DMS153 treated with DMSO at 0.1 percent for 48 hours (cell line): Measurements from ENCODE around the gene DTYMK.
A peak's percentile ranks its signal among the peaks of the same experiment; 100 is the strongest.

ENCODE experiments used
- DNase-seq: peaks from one replicate; lab custom pipeline; 2025; ENCODE audit not compliant: unreplicated experiment; lab: John Stamatoyannopoulos, UW

The DTYMK gene

DNA sequence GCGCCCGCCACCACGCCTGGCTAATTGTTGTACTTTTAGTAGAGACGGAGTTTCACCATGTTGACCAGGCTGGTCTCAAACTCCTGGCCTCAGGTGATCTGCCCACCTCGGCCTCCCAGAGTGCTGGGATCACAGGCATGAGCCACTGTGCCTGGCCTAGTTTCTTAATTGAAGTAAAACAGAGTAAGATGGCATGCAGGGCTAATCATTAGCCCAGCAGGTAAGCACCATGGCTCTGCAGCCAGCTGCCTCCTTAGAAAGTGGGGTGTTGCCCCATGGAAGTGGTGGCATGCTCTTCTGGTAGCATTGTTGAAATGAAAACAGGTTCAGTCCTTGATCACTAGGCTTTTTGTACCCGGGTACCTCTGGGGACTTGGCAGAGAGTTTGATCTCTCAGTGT is 36.7 kb downstream of the DTYMK start:
- DNase-seq, result no peak

DNA sequence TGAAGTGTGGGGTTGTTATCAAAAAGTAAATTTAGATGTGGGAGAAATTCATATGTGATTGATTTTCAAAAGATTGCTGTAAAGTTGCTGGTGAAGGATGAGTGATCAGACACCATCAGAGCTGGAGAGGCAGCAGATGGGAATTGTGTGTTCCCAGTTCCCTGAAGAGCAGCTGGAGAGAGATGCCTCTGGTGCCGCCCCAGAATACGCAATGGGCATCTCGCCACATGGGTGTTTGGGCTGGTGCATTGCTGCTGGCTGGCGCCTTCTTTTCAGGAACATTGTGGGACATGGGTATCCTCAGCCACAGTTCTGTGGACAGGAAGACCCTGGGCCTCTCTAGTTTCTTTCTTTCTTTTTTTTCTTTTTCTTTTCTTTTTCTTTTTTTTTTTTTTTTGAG is 37.2 kb downstream of the DTYMK start:
- no peak for DNase-seq

DNA sequence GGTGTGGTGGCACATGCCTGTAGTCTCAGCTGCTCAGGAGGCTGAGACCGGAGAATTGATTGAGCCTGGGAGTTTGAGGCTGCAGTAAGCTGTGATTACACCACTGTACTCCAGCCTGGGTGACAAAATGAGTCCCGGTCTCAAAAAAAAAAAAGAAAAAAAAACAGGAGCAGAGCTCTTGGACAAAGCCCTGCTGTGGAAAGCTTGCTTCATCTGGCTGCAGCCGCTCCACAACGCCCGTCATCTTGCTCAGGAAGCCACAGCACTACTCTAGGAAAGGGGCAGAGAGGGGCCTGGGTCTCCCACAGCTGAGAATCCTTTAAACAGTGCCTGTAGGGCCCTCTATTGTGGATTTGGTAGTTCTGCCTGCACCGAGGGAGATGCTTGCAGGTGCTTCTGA is 38.2 kb downstream of the DTYMK start:
- no peak for DNase-seq

DNA sequence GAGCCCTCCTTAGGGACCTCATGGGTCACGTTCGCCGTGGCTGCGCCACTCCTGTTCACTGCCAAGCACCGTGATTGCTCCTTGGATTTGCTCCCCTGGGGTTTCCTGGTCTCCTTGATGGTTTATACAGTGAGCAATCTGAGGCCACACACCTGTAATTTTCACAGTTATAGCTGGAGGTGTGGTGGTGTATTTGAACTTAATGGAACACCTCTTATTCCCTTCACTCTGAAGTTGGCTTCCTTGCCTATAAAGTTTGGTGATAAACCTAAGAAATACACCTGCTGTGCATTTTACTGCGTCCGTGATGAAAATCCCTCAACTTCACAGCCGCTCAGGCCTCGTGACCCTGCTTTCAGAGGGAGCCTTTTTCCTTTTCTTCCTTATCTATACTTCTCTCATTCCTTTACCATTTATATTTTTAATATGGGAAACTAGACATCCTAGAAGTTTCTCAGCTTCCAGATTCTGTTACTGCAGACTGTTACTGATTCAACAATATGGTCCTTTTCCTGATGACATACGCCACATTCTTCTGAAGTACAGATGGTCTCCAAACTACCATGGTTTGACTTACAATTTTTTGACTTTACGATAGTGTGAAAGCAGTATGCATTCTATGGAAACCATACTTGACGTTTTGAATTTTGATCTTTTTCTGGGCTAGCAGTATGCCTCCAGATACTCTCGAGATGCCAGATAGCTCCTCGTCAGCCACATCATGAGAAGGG is 40.5 kb downstream of the DTYMK start:
- no peak for DNase-seq

DNA sequence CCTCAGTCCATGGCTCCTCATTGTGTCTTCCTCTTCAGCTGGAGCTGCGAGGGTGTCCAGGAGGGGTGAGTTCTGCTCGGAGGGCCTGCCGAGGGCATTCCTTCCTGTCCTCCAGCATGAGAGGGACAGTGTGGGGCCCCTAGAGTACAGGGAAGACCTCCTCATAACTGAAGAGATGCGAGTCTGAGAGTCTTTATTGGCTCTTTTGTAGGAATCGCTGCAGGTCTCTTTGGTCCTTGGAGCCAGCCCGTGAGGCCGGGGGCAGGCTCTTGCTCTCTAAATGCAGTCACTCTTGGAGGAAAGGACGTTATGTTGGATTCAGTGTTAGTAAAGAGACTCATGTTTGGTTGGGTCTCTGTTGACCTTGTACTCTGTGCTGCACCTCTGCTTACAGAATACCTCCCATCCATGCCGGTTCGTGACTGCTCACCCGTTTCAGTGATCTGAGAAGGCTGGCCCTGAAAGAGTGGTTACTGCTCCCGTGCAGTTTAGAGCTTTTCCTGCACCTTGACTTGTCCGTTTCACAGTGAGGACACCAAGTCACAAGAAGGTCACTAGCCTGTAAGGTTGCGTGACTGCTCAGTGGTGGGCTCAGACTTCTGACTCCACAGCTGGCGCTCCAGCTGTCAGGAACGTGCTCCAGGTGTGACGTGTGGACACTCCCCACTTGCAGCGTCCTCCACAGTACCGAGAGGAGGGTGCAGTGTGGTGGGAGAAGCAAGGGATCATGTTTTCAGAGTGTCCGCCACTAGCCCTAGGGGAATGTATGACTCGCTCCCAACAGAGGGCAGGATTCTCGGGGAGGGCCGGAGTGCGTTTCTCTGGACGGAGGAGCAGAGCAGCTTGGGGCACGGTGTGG is 41.3 kb downstream of the DTYMK start:
- no peak for DNase-seq

DNA sequence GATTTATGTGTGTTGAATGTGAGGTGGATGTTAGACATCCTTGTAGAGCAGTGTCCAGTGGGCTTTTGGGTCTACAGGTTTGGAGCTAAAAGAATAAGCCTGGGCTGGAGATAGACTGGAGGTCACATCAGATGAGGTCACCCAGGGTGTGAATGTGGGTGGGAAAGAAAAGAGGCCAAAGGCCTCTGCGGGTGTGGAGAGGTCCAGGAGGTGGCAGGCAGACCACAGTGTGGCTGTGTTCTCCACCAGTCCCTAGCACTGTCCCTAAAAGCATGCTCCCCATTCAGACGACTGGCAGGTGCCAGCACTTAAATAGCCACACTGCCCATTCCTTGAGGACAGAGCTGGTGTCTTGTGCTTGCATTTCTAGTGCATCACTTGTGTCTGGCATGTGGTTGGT is 45.0 kb downstream of the DTYMK start:
- DNase-seq, result no peak

DNA sequence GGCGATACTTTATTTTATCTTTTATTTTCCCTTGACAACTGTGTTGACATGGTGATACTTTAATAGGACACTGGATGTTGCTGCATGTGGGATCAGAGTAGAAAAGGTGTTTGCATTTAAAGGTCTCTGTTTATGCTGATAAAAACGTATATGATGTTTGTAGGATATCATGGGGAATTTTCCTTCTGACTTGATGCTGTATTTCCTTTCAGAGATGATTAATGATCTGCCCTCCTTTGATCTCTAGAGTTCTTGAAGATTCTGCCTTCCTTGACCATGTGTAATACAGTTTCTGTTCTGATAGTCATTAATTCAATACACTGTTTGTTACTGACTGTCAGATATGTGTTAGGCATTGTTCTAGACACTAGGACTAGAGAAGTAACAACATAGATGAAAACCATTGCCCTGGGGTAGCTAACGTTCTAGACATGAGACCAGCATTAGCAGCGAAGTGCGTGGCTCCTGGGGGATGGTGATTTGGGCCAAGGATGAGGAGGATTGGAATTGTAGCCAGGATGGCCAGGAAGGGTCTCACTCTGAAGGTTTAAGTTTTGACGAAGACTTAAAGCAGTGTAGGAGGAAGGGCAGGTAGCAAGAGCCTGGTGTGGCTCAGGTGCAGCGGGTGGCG is 46.3 kb downstream of the DTYMK start:
- no peak for DNase-seq

DNA sequence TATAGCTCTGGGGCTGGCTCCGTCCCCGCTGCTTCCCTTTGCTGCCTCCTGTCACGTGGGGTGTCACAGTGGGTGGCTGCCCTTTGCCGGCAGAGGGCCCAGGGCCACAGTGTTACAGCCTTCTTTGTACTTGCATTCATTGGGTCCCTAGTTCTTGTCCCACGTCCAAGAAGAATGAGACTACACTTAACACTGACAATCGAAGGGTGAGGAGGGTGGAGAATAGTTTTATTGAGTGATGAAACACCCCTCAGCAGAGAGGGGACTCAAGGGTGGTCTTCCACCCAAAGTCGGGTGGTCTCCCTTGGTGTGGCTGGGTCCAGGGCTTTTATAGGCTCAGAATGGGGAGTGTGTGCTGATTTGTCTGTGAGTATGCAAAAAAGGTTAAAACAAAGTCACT is 47.2 kb downstream of the DTYMK start:
- no peak for DNase-seq

DNA sequence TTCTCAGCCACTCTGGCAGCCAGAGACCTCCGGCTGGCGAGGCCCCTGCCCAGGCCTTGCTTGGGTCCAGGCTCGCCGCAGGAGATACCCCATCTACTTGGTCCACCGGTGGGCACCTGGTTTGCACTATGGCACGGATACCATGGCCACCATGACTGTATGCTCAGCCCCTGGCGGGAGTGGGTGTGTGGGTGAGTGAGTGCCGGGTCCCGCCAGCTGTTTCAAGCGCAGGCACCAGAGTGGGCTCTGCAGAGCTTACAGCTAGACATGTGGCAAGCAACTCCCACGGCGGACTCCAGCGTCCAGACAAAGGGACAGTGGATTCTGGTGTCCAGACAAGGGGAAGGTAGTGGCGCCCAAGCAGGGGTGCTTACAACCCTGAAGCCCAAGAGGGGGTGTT is 47.7 kb downstream of the DTYMK start:
- no peak for DNase-seq

DNA sequence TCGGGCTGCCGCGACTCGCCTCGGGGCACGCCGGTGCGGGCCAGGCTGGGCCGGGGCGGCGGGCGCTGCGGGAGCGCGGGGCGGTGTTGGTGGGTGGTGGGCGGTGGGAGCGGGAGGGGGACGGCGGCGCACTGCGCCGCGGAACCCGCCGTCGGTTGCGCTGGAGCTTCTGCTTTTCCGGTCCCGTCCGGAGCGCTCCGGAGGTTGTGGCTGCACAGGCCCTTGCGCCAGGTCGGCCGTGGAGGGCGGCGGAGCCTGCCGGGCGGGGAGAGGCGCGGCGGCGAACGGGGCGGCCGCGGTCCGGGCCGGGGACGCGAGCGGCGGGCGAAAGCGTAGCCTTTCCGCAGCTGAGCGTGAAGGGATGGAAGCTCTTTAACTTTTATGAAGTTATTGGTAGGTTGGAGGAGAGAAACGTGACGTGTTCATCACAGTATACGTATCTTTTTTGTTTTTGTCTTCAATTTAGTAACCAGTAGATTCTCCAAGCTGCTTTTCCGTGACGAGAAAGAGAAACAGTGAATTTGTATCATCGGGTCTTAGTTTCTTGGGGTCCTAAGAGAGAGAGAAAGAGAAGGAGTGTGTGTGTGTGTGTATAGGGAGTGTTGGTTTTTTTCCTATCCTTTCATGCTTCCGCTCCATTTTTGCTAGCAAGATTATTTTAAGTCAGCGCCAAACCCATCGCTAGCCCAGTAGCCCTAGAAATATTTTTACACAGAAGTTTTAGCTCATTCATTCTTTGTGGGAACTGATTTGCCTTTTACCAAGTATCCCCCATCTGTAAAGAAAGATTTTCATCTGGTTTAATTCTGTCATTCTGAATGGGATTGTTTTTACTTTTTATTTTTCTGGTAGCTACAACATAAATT is 48.6 kb downstream of the DTYMK start:
- no peak for DNase-seq

DNA sequence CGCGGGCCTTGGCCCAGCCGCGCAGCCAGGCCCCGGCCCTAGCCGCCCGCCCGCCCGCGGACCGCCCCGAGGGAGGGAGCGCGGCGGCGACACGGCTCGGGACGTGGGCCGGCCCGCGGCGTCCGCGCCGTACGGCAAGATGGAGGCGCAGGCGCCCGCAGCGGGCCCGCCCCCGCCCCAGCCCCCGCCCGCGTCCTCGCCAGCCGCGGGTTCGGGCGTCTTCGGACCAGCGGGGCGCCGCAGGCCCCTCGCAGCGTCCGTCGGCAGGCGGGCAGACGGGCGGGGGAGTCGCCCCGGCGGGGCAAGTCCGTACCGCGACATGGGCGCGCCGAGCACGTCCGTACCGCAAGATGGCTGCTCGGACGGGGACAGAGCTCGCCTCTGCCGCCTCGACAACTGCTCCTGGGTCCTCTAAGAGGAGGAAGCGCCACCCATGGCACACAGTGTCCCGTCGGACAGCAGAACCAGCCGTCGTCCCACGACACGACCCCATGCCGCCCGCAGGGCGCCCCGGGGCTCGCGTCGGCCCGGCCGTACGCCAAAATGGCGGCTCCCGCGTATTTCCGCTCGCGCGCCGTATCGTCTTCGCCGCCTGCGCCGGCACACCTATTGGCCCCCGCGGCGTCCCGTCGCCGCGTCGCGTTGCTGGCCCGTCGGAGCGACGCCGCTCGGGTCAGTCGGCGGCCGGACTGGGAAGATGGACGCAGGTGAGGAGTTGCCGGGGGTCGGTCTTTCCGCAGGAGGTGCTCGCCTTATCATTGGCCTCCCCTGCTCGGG is 49.4 kb downstream of the DTYMK start, which contains the start of the genes ATG4B and THAP4:
ATG4B (plus strand) TSS at position 676 of the 777 bp plus-strand sequence; CDS start at position 698, 22 bp downstream.
THAP4 (minus strand) TSS at position 141 of the 777 bp plus-strand sequence. CDS start 141 bp downstream, outside the sequence.
- DNase-seq, result peak; percentile 66

DNA sequence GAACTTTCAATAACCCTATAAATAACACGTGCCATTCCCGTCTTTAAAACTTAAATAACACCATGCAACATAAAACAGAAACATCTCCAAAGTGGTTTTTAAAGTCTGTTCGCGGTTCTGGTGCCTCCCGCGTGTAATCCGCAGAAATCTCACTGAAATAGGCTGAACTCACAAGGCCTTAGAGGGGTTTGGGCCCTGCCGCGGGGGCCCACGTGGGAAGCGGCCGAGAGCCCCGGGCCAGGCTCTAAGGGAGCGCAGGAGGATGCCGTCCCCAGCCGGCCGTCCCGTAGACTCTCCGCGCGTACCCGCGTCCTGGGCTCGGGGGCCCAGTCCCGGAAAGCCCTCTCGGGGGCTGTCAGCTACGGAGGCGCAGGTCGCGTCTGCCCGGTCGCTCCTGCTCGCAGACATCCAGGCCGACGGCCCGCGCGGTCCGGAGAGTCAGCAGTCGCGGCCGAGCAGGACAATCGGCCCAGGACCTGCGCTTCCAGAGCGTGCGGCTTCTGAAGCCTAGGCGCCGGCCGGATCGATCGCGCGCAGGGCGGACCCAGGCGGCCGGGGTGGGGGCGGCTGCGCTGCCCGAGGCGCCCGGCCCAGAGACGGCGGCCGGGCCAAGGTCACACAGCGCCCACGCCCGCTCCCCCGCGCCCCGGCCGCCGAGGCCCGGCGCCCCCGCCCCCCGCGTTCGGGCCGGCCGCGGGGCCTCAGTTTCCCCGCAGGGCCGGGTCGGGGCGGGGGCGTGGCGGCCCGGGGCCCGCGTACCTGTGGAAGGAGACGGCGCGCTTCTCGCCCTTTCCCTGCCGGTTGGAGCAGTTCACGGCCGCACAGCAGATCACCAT is 50.2 kb downstream of the DTYMK start:
- no peak for DNase-seq

DNA sequence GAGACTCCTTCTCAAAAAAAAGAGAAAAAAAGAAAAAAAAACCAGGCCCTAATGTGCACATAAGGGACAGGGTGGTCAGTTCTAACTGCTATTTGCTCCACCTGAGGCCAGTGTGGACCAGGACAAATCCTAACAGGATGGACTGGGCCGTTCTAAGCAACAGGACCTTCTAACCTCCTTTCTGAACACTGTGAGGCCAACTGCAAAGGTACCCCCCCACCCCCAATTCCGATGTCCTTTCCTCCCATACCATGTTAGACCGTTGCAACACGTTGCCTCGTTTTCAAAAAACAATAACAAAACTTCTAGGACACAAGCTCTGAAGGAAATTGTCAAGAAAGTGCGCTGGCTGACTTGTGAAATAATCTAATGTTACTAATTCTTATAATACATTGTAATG is 50.9 kb downstream of the DTYMK start:
- DNase-seq, result no peak

DNA sequence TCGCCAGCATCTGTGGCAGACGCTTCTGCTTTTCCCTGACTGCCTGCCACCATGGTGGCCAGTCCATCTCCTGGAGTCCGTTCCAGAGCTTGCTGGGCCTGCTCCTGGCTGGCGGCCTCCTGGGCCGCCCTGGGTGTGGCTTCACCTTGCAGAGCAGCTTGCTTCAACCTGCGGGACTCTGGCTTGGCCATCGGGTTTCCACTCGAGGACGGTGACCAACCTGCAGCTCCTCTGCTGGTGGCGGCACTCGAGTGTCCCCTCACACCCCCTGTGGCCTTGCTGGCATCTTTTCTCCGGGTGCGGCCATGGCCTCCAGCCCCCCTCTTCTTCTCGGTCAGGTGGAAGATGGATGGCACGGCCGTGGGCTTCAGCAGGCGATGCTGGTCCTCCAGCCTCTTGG is 53.1 kb downstream of the DTYMK start:
- DNase-seq, result no peak

DNA sequence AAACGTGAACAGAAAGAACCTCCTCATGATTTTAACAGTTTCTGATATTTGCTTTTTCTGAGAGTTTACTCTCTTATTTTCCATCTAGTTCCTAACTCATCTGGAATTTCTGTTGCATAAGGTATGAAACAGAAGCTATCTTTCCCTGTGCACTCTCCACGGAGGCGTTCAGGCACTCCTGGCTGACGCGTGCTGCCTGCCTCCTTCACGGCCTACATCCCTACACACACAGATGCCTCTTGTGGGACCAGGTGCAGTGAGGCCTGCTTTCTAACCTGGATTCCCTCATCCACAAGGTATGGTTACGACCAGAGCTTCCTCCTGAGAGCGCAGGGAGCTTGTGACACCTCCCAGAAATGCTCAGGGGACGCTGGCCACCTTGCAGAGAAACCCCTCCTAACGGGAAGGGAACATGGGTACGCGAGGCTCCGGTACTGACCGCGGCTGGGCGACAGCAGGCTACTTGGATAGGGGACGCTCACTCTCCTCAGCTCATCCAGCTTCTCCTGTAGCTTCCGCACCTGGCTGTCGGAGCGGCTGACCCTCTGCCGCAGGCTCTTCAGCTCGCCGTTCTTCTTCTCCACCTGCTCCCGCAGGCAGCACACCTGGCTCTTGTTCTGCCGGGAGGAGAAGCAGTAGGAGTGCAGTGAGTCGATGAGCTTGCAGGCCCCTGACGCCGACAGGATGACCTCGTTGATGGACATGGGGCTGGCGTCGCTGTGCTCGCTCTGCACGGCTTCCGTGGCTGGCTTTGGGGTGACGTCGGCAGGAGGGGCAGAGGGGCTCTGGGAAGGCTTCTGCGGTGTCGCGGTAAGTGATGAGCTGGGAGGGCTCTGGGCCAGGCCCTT is 53.9 kb downstream of the DTYMK start:
- DNase-seq, result no peak

DNA sequence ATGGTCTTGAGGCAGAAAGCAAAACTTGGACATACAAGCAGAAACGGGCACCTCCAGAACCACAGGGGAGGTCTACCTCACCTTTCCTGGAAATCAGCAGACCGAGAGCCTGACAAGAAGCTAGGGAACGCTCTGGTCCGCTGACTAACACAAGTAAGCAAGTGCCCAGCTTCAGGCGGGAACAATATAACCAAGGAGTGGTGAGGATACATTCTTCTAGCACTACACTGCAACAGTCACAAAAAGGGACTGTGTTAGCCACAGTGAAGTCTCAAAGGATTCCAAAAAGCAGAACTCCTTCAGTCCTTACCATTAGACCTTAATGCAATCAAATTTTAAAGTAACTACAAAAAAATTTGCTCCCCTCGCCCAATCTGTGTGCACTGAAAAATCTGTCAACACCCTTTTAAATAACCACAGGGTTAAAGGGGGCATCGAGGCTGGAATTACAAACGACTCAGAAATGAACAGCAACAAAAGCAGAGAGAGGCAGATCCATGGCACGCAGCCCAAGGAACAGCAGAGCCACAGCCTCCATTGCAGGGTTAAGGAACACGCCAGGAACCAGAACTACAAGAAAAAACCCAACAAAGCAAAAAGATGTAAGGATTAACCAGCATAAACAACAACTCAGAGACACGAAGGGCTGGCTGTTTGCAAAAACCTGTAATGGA is 56.7 kb downstream of the DTYMK start:
- no peak for DNase-seq

DNA sequence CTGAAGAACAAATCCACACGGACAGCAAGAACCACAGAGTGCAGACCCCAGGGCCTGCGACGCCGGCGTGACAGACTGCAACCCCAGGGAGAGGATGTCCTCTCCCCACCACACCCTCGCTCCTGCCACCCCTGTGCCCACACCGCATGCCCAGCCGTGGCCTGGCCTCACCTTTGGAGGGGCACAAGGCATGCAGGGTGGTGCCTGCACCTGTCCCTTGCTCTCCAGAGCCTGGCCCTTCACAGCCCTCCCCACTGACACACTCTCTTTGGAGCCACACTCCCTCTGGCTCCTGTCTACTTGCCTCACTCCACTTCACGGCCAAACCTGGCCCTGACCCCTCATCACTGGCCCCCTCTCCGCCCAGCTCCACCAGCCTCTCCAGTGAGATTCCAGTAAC is 58.9 kb downstream of the DTYMK start:
- DNase-seq, result no peak
